HG02943 (cell line): ENCODE measurements around the gene VIPR2.

Experiments
- ATAC-seq: cut with Tn5 transposase; IDR thresholded peaks from one replicate; pipeline ENCODE4 v1.9.1; 2021; ENCODE audit warnings: mild to moderate bottlenecking, low read depth, moderate library complexity; ENCODE audit not compliant: unreplicated experiment

Gene VIPR2

DNA sequence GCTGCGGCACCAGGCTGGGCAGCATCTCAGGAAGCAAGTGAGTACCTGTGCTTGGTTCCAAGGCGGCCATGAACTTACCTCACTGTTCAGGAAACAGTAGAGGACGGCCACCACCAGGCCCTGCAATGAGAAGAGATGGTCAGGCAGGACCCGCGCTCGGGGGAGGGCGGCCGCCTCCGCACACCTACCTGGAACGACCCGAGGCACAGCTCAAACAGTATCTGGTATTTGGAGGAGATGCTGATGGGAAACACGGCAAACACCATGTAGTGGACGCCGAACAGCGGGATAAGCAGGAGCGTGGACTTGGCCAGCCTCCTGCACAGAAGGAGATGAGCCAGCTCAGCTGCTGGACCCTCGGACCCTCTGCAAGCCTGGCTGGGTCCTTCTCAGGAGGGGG lies 112.9 kb downstream of the VIPR2 start:
- no peak for ATAC-seq

DNA sequence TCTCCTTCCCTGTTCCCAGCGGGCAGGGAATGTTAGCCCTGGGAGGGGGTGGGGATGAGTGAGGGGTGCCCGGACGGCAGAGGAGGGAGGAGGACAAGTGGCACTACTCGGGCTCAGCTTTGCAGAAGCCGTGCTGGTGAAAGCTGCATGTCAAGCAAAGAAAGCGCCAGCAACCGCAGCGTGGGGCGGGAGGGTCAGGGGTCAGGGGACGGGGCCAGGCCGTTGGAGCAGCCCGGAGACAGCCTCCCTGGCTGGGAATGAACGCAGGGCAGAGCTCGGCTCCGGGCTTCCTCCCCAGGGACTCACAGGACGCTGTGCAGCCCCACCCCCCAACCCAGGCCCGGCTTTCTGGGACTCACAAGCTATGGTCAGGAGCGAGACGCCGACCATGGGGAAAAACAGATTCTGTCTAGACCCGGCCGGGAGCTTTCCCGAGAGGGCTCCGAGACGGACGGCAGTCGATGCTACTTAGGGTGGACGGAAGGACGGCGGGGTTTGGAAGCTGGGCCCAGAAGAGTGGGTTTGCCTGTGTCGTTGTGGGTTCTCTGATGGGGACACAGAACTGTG lies 113.4 kb downstream of the VIPR2 start:
- ATAC-seq = no peak

DNA sequence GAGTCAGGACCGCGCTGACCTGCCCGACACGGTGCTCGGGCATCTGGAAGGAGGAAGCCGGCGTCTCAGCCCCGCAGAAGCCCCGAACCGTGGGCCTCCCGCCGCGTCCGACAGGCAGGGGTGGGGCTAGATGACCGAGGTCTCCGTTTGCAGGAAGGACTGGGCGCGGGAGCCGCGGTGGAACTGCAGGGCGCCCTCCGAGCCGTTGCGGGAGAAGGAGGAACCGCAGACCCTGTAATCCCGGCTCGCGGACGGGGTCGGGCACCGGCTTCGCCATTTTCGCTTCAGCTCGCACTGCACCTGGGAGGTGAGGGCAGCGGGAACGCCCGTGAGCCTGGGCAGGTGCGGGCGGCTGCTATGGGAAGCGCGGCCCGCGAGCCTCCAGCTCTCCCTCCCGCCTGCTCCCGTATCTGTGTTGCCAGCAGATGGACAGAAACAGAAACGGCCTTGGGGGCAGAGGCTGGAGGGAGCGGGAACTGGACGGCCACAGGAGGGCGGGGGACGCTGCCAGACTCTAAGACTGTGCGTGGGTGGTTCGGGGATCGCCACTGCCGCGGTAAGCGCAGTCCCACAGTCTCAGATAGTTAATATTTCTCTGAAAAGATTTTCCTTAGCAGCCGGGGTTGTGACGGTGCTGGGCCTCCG lies 114.1 kb downstream of the VIPR2 start:
- ATAC-seq = no peak

DNA sequence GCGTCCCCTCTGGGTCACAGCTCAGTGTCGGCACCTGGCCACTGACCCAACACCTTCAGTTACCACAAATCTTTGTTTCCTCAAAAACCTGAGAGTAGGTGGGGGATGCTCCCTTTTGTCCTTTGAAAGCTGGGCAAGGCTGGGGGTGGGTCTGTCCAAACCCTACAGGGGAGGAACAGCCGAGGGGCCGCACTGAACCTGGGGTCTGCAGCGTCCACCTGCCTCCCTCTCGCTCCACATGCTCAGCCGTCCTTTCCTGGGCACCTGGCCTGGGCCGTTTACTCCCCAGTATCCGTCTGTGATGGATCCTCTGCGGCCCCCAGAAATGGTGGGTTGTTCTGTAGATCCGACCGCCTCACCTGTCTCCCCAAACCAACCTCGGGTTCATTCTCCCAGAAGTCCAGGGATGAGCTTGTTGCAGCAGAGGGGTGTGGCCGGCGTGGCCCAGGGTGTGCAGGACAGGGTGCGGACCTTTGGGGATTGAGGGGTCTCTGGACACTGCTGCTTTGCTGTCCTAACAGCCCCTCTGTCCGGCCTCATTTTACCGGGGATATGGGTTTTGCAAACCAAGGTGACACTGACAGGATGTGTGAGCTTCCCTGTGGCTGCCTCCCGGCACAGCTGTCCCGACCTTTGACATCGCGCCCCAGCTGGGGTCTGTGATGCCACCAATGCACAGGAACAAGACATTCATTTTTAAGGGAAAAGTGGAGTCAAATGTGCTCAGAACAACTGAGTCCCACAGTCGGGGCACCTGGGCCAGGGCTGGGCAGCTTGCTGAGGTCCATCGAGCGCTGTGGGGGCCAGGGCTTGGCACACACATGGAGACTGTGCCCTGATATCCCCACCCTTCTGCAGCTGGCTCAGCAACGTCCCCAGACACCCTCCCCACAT lies 115.9 kb downstream of the VIPR2 start:
- no peak for ATAC-seq

DNA sequence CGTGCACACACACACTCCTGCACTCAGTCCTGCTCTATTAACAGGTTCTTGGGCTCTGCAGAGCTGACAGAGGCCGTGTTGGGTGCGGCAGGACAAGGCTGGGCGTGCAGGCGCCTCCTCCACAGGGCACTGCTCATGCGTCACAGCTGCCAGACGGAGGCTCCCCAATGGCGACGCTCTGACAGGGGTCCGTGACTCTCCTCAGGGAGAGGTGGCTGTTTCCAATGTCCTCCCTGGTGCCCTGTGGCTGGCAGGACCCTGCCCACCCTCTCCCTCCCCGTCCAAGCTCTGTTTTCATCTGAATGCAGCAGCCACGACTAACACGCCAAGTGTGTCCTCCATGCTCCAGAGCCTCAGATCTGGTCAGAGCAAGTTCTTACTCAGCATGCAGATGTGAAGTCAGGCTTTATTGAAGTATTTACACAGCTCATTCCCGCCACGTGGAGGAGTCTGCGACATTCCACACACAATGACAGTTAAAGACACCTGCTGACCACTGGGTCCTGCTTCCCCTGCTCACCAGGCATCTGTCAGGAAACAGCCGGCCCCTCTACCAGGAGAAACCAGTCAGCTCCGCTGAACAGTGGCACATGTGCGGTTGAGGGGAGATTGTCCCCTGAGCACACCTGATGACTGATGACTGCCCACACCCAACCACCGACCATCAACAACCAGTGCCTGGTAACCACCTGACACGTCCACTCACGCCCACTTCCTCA lies 116.7 kb downstream of the VIPR2 start:
- ATAC-seq = no peak

DNA sequence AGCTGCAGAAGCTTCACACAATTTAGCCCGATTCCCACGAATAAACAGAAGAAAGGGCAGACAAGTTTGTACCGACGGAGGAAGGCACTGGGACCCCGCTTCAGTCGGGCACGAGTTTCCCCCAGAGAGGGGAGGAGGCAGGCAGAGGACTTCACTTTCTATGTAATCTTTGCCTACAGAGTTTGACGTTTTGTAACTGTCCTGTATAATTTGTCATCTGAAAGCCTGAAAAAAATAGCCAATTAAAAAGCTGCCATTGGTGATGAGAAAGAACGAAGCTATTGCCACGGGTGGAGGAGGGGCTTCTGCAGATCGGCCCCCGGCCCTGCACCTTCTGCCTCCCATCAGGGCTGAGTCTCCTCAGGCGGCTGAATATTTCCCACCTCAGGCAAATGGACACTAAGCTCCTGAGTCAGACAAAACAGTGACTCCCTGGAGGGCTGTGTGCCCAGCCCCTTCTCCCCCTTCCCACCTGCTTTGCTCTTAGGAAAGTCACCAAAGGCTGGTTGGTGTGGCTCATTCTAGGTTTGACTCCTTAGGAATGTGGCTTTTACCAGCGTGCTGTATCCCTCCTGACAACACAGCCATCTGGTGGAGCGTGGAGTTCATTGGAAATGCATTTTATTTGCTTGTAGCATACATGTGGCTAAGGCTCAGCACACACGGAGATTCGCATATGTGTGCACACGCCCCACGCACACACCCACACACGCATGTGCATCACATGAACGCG lies 117.4 kb downstream of the VIPR2 start:
- no peak for ATAC-seq

DNA sequence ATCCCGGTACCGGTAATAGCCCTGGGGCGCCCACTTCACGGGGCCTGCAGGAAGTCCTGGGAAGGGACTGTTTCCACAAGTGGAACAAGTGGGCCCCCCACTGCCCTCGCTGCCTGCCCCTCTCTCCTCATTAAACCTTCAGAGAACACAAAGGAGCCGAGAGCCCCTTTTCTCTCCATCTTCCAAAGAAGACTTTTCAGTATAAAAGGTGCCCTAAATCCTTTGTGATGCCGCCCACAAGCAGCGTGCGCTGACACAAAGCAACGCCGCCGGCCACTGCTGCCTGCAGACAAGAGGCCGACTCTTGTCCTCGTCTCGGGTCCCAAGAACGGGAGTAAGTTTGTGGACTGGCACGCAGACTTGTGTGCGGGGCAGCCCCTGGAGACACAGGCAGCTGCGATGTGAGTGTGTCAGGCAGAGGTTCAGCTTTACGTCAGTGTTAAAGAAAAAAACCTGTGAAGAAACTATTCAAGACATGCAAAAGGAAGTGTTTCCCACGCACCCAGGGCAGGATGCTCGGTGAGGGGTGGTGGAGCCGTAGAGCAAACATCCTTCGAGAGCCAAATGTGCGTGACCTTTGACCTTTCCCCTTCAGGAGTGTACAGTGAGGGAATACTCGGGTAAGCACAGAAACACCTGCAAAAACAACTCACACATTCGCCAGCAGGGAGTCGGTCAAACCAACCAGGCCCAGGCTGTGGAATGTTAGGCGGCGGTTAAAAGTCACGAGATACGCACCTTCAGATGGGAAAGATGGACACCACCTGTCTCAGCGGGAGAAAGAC lies 118.2 kb downstream of the VIPR2 start:
- ATAC-seq = no peak

DNA sequence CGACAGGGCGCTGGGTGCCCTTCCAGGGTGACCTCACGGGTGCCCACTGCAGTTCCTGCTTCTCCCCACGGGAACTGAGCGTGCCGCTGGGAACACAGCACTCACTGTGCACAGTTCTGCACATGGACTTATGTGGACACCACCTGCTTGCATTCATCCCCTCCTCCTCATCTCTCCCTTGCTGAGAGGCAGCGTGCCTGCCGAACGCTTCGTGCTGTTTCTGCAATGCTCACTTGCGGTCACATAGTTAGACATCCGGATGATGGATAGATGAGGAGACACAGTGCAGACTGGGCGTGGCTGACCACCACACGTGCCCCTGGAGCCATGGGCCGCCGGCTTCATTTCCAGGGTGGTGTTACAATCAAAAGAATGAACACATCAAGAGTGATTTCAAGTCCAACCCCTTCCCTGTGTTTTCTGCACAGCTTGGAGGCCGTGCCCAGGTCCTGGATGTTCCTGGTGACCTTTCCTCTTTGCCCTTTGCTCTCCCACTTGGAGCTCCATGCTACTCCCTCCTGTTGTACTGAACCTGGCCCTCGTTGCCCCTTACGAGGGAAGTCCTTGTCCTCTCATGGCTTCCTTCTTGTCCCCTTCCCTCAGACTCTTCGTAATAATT lies 119.4 kb downstream of the VIPR2 start:
- no peak for ATAC-seq

DNA sequence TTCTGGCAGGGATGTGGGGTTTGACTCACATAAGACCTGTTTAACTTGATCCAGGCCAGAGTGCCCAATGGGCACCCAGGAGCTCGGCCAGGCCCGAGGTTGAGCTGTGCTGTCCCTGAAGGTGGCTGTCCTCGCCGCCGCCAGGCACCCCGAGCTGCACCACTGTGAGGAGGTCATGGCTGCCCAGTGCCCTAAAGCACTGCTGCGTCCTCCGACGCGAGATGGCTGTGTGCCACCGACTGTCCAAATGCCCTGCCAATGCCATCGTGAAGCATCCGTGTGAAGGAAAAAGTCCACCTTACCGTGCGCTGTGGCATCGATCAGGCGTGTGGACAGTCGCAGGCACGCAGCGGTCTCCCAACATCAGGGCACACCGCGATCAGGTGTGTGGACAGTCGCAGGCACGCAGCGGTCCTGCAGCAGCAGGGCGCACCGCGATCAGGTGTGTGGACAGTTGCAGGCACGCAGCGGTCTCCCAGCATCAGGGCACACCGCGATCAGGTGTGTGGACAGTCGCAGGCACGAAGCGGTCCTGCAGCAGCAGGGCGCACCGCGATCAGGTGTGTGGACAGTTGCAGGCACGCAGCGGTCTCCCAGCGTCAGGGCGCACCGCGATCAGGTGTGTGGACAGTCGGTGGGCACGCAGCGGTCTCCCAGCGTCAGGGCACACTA lies 120.3 kb downstream of the VIPR2 start:
- ATAC-seq = no peak

DNA sequence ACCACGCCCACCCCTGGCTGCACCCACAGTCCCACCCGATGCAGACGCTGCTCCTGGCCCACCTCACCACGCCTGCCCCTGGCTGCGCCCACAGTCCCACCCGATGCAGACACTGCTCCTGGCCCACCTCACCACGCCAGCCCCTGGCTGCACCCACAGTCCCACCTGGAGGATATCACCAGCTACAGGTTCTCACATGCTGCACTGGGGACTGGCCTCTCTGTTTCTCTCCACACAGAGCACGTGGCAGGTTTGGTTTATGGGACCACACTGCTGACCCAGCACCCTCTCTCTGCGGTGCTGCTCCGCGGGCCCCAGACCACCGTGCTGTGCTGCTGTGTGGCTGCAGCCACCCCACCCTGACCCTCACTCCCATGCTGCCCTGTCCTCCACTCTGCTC lies 120.9 kb downstream of the VIPR2 start:
- ATAC-seq = no peak

DNA sequence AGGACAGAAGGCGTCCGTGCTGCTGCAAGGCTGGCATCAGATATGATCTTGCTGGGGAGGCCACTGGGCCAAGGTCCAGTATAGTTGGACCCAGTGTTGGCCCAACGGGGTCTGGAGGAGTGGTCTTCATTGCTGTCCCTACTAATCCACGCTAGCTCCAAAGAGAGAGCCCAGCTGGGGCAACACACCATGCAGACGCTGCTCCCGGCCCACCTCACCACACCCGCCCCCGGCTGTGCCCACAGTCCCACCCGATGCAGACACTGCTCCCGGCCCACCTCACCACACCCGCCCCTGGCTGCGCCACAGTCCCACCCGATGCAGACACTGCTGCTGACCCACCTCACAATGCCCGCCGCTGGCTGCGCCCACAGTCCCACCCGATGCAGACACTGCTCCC lies 121.5 kb downstream of the VIPR2 start:
- no peak for ATAC-seq

DNA sequence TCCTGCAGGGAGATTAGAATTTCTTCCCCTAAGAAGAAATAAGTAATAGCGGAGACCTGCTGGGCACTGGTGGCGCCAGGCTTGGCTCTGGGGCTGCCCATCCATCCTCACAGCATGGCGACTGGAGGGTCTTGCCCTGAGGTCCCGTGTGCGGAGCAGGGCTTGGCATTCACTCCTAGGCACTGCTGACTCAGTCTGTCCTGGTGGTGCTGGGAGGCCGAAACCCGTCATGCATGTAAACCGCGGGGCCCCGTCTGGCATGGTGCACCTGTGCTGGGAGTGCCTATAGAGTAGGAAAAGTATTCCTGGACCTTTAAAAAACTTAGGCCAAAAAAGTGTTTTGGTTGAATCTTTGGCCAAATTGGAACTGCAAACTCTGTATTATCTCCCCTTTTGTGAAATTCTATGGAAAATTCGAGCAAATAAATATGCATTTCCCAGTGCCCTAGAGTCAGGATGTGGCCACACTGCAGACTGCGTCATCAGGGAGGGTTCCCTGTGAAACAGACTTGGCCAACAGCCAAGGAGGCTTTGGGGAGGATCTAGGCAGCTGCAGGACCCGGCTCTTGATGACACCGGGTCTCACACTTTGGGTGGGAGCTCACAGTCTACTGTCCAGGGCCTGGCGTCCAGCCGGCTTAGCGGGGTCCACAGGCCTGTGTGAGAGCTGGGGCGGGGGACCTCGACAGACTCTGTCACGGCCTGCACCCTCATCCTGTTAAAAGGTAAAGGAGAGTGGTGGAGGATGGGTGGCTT lies 122.3 kb downstream of the VIPR2 start:
- no peak for ATAC-seq

DNA sequence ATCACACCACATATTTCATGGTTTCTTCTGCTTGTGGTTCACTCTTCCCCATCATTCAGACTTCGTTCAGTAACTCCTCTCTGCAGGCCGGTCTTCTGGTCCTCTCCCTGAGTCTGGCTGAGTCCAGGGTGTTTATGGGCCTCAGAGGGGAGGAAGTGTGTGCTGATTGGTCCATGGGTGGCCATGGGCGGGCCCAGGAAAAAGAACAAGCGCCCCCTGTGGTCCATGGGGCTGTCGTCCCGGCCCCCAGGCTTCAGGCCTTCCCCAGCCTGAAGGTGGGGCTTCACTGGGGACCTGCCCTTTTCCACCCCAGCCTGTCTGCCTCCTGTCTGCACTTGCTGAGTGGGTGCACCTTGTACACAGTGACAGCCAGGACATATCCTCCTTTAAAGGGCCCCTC lies 123.7 kb downstream of the VIPR2 start:
- no peak for ATAC-seq

DNA sequence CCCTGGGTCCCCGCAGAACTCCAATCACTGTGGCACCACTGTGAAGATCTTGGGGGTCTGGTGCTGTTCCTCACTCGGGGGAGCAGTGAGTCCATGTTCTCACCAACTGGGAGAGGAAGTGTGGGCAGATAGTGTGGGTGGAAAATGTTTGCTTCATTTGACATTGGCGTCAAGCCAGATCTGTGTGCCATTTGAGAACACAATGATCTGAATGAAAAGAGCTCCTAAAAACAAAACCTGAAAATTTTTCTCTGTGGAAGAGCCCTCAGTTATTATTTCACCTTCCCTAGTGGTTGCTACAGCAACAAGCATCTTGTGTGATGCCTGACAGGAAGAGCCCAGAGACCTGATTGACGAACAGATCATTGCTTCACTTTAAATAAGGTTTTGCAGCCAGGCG lies 125.6 kb downstream of the VIPR2 start:
- ATAC-seq = no peak

DNA sequence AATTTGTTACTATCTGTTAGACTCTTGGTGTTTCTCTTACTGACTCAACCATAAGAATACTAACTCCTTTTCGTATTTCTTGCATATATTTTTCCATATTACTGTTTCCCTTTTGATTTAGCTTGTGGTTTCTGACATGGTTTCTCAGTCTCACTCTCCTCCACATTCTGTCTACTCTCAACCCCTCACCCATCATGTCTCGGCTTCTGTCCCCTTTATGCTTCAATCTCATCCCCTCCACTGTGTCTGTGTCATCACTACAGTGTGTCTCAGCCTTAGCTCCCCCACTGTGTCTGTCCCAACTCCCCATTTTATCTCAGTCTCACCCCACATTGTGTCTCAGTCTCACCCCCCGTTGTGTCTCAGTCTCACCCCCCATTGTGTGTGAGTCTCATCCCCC lies 126.9 kb downstream of the VIPR2 start:
- no peak for ATAC-seq

DNA sequence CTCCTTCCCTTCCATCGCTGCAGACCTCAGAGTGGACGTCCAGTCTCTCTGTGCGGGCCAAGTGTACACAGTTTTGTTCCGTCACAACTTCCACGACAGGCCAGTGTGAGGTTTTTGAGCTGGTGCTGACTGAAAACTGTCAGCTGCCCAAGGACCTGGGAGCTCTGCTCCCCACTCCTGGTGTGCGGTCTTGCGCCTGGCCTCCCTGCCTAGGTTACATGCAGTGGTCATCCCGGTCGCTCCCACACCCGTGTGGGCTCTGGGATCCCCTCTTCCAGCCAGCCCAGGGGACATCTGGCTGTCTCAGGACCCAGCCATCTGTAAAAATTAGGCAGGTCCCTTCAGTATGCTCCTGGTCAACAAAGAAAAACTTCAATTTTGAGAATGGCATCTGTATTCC lies 127.5 kb downstream of the VIPR2 start:
- ATAC-seq = no peak

DNA sequence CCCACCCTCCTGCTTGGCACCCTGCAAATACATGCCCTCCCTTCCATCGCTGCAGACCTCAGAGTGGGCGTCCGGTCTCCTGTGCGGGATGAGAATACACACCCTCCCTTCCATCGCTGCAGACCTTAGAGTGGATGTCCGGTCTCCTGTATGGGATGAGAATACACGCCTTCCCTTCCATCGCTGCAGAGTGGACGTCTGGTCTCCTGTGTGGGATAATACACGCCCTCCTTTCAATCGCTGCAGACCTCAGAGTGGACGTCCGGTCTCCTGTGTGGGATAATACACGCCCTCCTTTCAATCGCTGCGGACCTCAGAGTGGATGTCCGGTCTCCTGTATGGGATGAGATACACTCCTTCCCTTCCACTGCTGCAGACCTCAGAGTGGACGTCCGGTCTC lies 128.1 kb downstream of the VIPR2 start:
- ATAC-seq = no peak
